HepG2 (cell line): ENCODE results near the gene ASIC2. TPM values are rescaled to one million over a fixed set of nuclear protein-coding genes. Genes with fewer than 3 reads are reported as not detected.

ENCODE experiments used
- ATAC-seq: fragments of 200-7000 bp; cut with Tn5 transposase; 3 replicates; pipeline ENCODE4 v1.9.1; 2020; ENCODE audit warnings: mild to moderate bottlenecking, moderate library complexity
- BruUV-seq: library from RNA; stranded (reverse); fragments of 400-500 nt; replicated peaks from 2 replicates; lab custom pipeline; 2021; lab: Mats Ljungman, UMichigan
- CTCF ChIA-PET: fragments of 300-600 bp; formaldehyde crosslinking; extraction: SDS; loops from one replicate; lab custom pipeline; 2021; ENCODE audit warnings: low total read pairs, inconsistent platforms, low intra/inter-chr PET ratio; lab: Yijun Ruan, JAX
- POLR2A ChIA-PET: fragments of 350-600 bp; sonication (Branson Sonifier 250); formaldehyde crosslinking; loops from one replicate; lab custom pipeline; 2020; ENCODE audit warnings: antibody characterized with exemption, inconsistent platforms; lab: Yijun Ruan, JAX
- DNase-seq: peaks from one replicate; pipeline ENCODE4 v3.0.0-alpha.2; 2015; ENCODE audit warnings: low spot score
- FAIRE-seq: peaks from 3 replicates; lab custom pipeline; 2011; peaks lifted over from hg19 to GRCh38; lab: Jason Lieb, UNC
- H2AFZ ChIP-seq: one replicate; pipeline ENCODE4 v1.6.1; 2011; ENCODE audit warnings: low read length, inconsistent platforms
- H3K27ac ChIP-seq: fragments of 300-600 bp; 3 replicates; pipeline ENCODE4 v1.8.0; 2011; ENCODE audit warnings: mixed run types, mild to moderate bottlenecking, mixed read lengths, low read length, inconsistent platforms; ENCODE audit not compliant: insufficient read depth; ENCODE audit errors: extremely low read length
- H3K27me3 ChIP-seq, 2 experiments: fragments of 200-600 bp in 1 of 2; 2 replicates in 1 of 2; 3 replicates in 1 of 2; pipeline versions ENCODE4 v1.6.0 to v1.8.0; 2011; ENCODE audit warnings: low read length in 2 of 2, mild to moderate bottlenecking in 2 of 2, moderate library complexity in 2 of 2, inconsistent platforms in 1 of 2; ENCODE audit not compliant: insufficient read depth in 2 of 2, control insufficient read depth in 1 of 2
- H3K36me3 ChIP-seq, 2 experiments: fragments of 200-600 bp in 1 of 2; replicated peaks in 1 of 2; 2 replicates in 1 of 2; 3 replicates in 1 of 2; pipeline versions ENCODE4 v1.5.1 to v1.8.0; 2011; ENCODE audit warnings: low read length in 2 of 2, inconsistent platforms in 1 of 2; ENCODE audit not compliant: insufficient read depth in 2 of 2, control insufficient read depth in 1 of 2
- H3K4me1 ChIP-seq: 2 replicates; pipeline ENCODE4 v1.5.1; 2012; ENCODE audit warnings: low read length, inconsistent platforms; ENCODE audit not compliant: insufficient read depth
- H3K4me2 ChIP-seq: 2 replicates; pipeline ENCODE4 v1.6.0; 2011; ENCODE audit warnings: low read depth, low read length, inconsistent platforms
- H3K4me3 ChIP-seq, 3 experiments: fragments of 200-600 bp in 1 of 3; sonication (generic), shearing (Covaris generic) in 1 of 3; replicated peaks in 1 of 3; 2 replicates each; pipeline ENCODE4 v1.5.1; 2011 to 2016; ENCODE audit warnings: low read length in 3 of 3, inconsistent platforms in 2 of 3, low read depth in 2 of 3, mild to moderate bottlenecking in 2 of 3, control low read depth in 1 of 3, mixed read lengths in 1 of 3; ENCODE audit not compliant: insufficient read depth in 1 of 3
- H3K79me2 ChIP-seq: one replicate; pipeline ENCODE4 v1.6.1; 2011; ENCODE audit warnings: low read length, inconsistent platforms; ENCODE audit not compliant: insufficient read depth
- H3K9ac ChIP-seq: 2 replicates; pipeline ENCODE4 v1.6.0; 2011; ENCODE audit warnings: mild to moderate bottlenecking, low read depth, low read length, inconsistent platforms; ENCODE audit not compliant: insufficient read depth
- H3K9me3 ChIP-seq: 2 replicates; pipeline ENCODE4 v1.5.1; 2012; ENCODE audit warnings: mild to moderate bottlenecking, low read length
- H4K20me1 ChIP-seq: 2 replicates; pipeline ENCODE4 v1.6.0; 2011; ENCODE audit warnings: inconsistent platforms, mild to moderate bottlenecking, low read length, moderate library complexity; ENCODE audit not compliant: insufficient read depth
- FOXP4 ChIP-seq: sonication (generic); formaldehyde crosslinking; IDR thresholded peaks from 2 replicates; pipeline ENCODE4 v1.4.0; 2020; ENCODE audit warnings: missing genetic modification reagents
- IKZF4 ChIP-seq: sonication (generic); formaldehyde crosslinking; IDR thresholded peaks from 2 replicates; pipeline ENCODE4 v1.5.1; 2020; ENCODE audit warnings: borderline replicate concordance, mild to moderate bottlenecking, low read depth, missing genetic modification reagents; ENCODE audit errors: not compliant biosample characterization
- NRL ChIP-seq: sonication (generic); formaldehyde crosslinking; IDR thresholded peaks from 2 replicates; pipeline ENCODE4 v1.5.0; 2020; ENCODE audit warnings: missing genetic modification reagents, mild to moderate bottlenecking, moderate library complexity, borderline replicate concordance
- PHF8 ChIP-seq: sonication (generic); formaldehyde crosslinking; IDR thresholded peaks from 2 replicates; pipeline ENCODE4 v1.5.0; 2020; ENCODE audit warnings: missing genetic modification reagents
- SKIL ChIP-seq: sonication (generic); formaldehyde crosslinking; IDR thresholded peaks from 2 replicates; pipeline ENCODE4 v1.8.0; 2022; ENCODE audit warnings: missing genetic modification reagents, mild to moderate bottlenecking, moderate library complexity, borderline replicate concordance
- ZNF512 ChIP-seq: sonication (generic); formaldehyde crosslinking; IDR thresholded peaks from 2 replicates; pipeline ENCODE4 v1.4.0; 2020; ENCODE audit warnings: mild to moderate bottlenecking, missing genetic modification reagents
- ZSCAN20 ChIP-seq: sonication (generic); formaldehyde crosslinking; IDR thresholded peaks from 2 replicates; pipeline ENCODE4 v1.4.0; 2020; ENCODE audit warnings: missing genetic modification reagents, mild to moderate bottlenecking, borderline replicate concordance
- WGBS: methylation state at CpG from one replicate; pipeline ENCODE4 v1.1.6; 2017; ENCODE audit warnings: low lambda C conversion rate; 5-methylcytosine and 5-hydroxymethylcytosine counted together
- in situ Hi-C: cut with HindIII; loops from 2 replicates; pipeline ENCODE4 v1.10.0; 2017; ENCODE audit warnings: low pct_unique_long_range_greater_than_20kb; ENCODE audit not compliant: extremely low pct_ligation_motif_present
- intact Hi-C: fragments of 100-400 bp; cut with micrococcal nuclease; formaldehyde crosslinking; loops from one replicate; pipeline ENCODE4 v1.10.0; 2022; ENCODE audit not compliant: unreplicated experiment
- polyA plus RNA-seq, 8 experiments: library from polyadenylated mRNA; depleted of rRNA in 3 of 8; stranded (reverse) in 7 of 8; unstranded in 1 of 8; fragments of >200 nt; fragmentation: Illumina TruSeq in 4 of 8; extraction: Trizol in 4 of 8; gene quantifications; 2 replicates each; pipeline versions ENCODE4 v1.2.1 to v1.2.3, GENCODE V29; 2011 to 2016; ENCODE audit warnings: low read depth in 4 of 8, missing spikeins in 1 of 8, mixed read lengths in 1 of 8; ENCODE audit not compliant: insufficient read depth in 1 of 8
- total RNA-seq, 5 experiments: library from RNA; depleted of rRNA; stranded (reverse); fragments of >200 nt; fragmentation: Illumina TruSeq; extraction: Trizol; gene quantifications; 2 replicates each; pipeline ENCODE4 v1.2.3, GENCODE V29; 2016; ENCODE audit warnings: low read depth in 1 of 5

Gene ASIC2
- total and polyA plus RNA-seq, 2 of the 13 experiments (the other 11 are each of a cell fraction or from before 2014, with no cell fraction given), result not detected

- no peaks in the 10 kb centered on the region for H3K9me3 ChIP-seq
- H2AFZ ChIP-seq, result no peak overlapping the region
- H4K20me1 ChIP-seq, result no peaks in the 10 kb centered on the region
- no peak for FAIRE-seq
- no TSS peak for BruUV-seq
- no peaks in the 10 kb centered on the region for H3K79me2 ChIP-seq
- no peak for TF ChIP-seq SKIL (CRISPR knock-in tag)
- TF ChIP-seq, all 625 proteins: peak for 0
- ChIA-PET CTCF (no interaction called here), POLR2A (no interaction called here)
- in situ Hi-C loops, result loop anchor here (25.0 kb wide), 1 partner anchor 487 kb away; no protein-coding TSS in a partner anchor
- H3K27ac ChIP-seq, result no peak overlapping the region
- H3K36me3 ChIP-seq, result no peaks in the 10 kb centered on the region
- ATAC-seq, result no peak
- H3K27me3 ChIP-seq, result peaks cover 0 to 11% of the 10 kb centered on the region in 2 experiments; a peak in 2 of 5 replicates
- H3K4me1 ChIP-seq, result no peaks in the 10 kb centered on the region
- intact Hi-C loops, result no loop called here
- no peak for DNase-seq
- H3K4me3 ChIP-seq, result no peak overlapping the region
- 3% methylated on average over 2 of the region's 3 CpGs for WGBS
- H3K9ac ChIP-seq, result no peak overlapping the region
- H3K4me2 ChIP-seq, result no peak overlapping the region
Measured at GRCh38 chr17:33024688-33025486, 268.2 kb downstream of the ASIC2 start.

- intact Hi-C loops, result no loop called here
- no peak overlapping the region for H3K4me2 ChIP-seq
- H2AFZ ChIP-seq, result no peak overlapping the region
- 52% methylated on average over 3 of the region's 3 CpGs for WGBS
- H3K27me3 ChIP-seq, result peaks cover 0 to 18% of the 10 kb centered on the region in 2 experiments; a peak in 2 of 5 replicates
- no peak overlapping the region for H3K9ac ChIP-seq
- H3K27ac ChIP-seq, result no peak overlapping the region
- H4K20me1 ChIP-seq, result no peaks in the 10 kb centered on the region
- H3K79me2 ChIP-seq, result no peaks in the 10 kb centered on the region
- CTCF ChIA-PET, result no interaction called here
- DNase-seq, result no peak
- H3K4me1 ChIP-seq, result no peaks in the 10 kb centered on the region
- POLR2A ChIA-PET, result no interaction called here
- no peak overlapping the region for H3K4me3 ChIP-seq
- no TSS peak for BruUV-seq
- no peak for FAIRE-seq
- TF ChIP-seq IKZF4 (CRISPR knock-in tag) (no peak), ZNF512 (CRISPR knock-in tag) (no peak), FOXP4 (CRISPR knock-in tag) (no peak), NRL (no peak), PHF8 (CRISPR knock-in tag) (no peak), ZSCAN20 (CRISPR knock-in tag) (no peak)
- ATAC-seq, result no peak
- H3K36me3 ChIP-seq, result no peaks in the 10 kb centered on the region
- in situ Hi-C loops, result no loop called here
- H3K9me3 ChIP-seq, result no peaks in the 10 kb centered on the region
Measured at GRCh38 chr17:33023790-33024189, 269.3 kb downstream of the ASIC2 start.
